Measurements from ENCODE around the gene SULT1C2. TPM values are rescaled to one million over a fixed set of nuclear protein-coding genes. Genes with fewer than 3 reads are reported as not detected.
A peak's percentile ranks its signal among the peaks of the same experiment; 100 is the strongest.

The SULT1C2 gene
- total and polyA plus RNA-seq, 9 of the 15 experiments (the other 6 are each of a cell fraction or from before 2014, with no cell fraction given) = 0.22 TPM; not detected in 8

DNA sequence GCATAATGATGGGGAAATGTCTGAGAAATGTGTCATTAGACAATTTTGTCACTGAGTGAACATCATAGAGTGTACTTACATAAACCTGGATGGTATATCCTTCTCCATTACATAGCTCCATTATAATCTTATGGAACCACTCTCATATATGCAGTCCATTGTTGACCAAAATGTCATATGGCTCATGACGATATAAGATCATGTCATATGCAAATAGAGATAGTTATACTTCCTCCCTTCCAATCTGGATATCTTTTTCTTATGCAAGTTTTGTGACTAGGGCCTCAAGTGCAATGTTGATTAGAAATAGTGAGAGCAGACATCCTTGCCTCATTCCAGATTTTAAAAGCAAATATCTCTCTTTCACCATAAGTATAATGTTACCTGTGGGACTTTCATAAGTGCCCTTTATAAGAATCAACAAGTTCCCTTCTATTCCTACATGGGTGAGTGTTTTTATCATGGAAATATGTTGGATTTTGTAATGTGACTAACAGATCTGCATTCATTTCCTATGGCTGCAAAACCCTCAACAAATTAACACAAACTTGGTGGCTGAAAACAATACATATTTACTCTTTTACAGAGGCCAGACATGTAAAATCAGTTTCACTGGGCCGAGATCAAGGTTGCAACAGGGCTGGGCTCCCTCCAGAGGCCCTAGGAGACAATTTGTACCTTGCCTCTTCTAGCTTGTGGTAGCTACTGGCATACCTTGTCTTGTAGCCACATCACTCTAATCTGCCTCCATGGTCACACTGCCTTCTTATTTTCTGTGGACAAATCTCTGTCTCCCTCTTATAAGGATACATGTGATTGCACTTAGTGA is 67.4 kb downstream of the SULT1C2 start (continued):
- TF ChIP-seq ZNF407 (IDR thresholded peaks at IDR 0.05; ENCODE audit: low read depth) (no peak), CHCHD3 (CRISPR knock-in tag; IDR thresholded peaks at IDR 0.05) (no peak; the same call in 1 of the 2 replicates), NFIX (CRISPR knock-in tag; IDR thresholded peaks at IDR 0.05; ENCODE audit: low read depth) (no peak), USF1 (CRISPR knock-in tag; IDR thresholded peaks at IDR 0.05) (no peak), ZNF124 (CRISPR knock-in tag; IDR thresholded peaks at IDR 0.05) (no peak), SNIP1 (IDR thresholded peaks at IDR 0.05; ENCODE audit: low read depth) (no peak), FOXK2 (conservative IDR thresholded peaks at IDR 0.05 in 1 of 2, IDR thresholded peaks at IDR 0.05 in 1 of 2; ENCODE audit: low read depth in 2 of 2) (no peak), HNRNPUL1 (IDR thresholded peaks at IDR 0.05; ENCODE audit: low read length) (no peak), TOE1 (IDR thresholded peaks at IDR 0.05; ENCODE audit: borderline replicate concordance) (no peak), TOE1 (CRISPR knock-in tag; IDR thresholded peaks at IDR 0.05; ENCODE audit: borderline replicate concordance, low read depth) (no peak), KLF16 (IDR thresholded peaks at IDR 0.05) (no peak)
- TF ChIP-seq, protein P1, sequence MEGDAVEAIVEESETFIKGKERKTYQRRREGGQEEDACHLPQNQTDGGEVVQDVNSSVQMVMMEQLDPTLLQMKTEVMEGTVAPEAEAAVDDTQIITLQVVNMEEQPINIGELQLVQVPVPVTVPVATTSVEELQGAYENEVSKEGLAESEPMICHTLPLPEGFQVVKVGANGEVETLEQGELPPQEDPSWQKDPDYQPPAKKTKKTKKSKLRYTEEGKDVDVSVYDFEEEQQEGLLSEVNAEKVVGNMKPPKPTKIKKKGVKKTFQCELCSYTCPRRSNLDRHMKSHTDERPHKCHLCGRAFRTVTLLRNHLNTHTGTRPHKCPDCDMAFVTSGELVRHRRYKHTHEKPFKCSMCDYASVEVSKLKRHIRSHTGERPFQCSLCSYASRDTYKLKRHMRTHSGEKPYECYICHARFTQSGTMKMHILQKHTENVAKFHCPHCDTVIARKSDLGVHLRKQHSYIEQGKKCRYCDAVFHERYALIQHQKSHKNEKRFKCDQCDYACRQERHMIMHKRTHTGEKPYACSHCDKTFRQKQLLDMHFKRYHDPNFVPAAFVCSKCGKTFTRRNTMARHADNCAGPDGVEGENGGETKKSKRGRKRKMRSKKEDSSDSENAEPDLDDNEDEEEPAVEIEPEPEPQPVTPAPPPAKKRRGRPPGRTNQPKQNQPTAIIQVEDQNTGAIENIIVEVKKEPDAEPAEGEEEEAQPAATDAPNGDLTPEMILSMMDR (IDR thresholded peaks at IDR 0.05 in 2 of 3, conservative IDR thresholded peaks at IDR 0.05 in 1 of 3; ENCODE audit: insufficient read depth in 2 of 3, low read depth in 1 of 3, low read length in 3 of 3) = 0 out of 6 replicates have a peak, but pooled peaks of 2 of the 3 experiments have one; percentile 11 to 23
- TF ChIP-seq, protein P2, sequence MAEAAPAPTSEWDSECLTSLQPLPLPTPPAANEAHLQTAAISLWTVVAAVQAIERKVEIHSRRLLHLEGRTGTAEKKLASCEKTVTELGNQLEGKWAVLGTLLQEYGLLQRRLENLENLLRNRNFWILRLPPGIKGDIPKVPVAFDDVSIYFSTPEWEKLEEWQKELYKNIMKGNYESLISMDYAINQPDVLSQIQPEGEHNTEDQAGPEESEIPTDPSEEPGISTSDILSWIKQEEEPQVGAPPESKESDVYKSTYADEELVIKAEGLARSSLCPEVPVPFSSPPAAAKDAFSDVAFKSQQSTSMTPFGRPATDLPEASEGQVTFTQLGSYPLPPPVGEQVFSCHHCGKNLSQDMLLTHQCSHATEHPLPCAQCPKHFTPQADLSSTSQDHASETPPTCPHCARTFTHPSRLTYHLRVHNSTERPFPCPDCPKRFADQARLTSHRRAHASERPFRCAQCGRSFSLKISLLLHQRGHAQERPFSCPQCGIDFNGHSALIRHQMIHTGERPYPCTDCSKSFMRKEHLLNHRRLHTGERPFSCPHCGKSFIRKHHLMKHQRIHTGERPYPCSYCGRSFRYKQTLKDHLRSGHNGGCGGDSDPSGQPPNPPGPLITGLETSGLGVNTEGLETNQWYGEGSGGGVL (CRISPR knock-in tag; IDR thresholded peaks at IDR 0.05) = no peak
